Keratinocyte (primary cell): ENCODE results near the gene COL4A6.

Experiments
- EZH2 ChIP-seq: IDR thresholded peaks from one replicate; pipeline ENCODE4 v1.6.1; 2012; ENCODE audit warnings: inconsistent platforms, mild to moderate bottlenecking, low read length, moderate library complexity
- TF ChIP-seq, protein P1 (sequence below), 3 experiments: IDR thresholded peaks in 1 of 3; conservative IDR thresholded peaks in 1 of 3; optimal IDR thresholded peaks in 1 of 3; 2 replicates in 2 of 3; 3 replicates in 1 of 3; pipeline versions ENCODE3 to v1.5.1; 2011; ENCODE audit warnings: low read length in 3 of 3, mild to moderate bottlenecking in 3 of 3, moderate library complexity in 2 of 3, control low read depth in 1 of 3, inconsistent platforms in 1 of 3; ENCODE audit not compliant: insufficient read depth in 2 of 3; ENCODE audit errors: extremely low read depth in 1 of 3

DNA sequence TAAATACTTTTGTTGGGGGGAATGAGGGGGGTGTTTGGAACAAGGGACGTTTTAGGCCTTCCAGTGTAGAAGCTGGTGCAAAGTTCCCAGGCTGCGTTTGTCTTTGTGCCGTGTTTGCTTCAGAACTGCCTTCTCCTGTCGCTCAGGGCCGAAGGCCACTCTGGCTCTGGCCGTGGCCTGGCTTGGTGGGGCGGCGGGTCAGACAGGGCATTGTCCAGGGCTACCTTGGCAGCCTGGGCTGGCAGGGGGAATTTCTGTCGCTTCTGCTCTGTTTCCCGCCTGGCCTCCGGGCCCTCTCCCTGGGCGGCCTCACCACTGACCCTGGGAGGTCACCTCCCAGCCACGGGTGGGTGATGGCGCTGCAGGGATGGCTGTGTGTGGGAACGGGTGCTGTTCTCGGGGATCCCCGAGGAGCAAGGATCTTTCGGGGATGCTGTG is 140.0 kb downstream of the COL4A6 start:
- TF ChIP-seq EZH2: no peak
- TF ChIP-seq, protein P1, sequence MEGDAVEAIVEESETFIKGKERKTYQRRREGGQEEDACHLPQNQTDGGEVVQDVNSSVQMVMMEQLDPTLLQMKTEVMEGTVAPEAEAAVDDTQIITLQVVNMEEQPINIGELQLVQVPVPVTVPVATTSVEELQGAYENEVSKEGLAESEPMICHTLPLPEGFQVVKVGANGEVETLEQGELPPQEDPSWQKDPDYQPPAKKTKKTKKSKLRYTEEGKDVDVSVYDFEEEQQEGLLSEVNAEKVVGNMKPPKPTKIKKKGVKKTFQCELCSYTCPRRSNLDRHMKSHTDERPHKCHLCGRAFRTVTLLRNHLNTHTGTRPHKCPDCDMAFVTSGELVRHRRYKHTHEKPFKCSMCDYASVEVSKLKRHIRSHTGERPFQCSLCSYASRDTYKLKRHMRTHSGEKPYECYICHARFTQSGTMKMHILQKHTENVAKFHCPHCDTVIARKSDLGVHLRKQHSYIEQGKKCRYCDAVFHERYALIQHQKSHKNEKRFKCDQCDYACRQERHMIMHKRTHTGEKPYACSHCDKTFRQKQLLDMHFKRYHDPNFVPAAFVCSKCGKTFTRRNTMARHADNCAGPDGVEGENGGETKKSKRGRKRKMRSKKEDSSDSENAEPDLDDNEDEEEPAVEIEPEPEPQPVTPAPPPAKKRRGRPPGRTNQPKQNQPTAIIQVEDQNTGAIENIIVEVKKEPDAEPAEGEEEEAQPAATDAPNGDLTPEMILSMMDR (optimal IDR thresholded peaks at IDR 0.05 in 1 of 3, IDR thresholded peaks at IDR 0.05 in 1 of 3, conservative IDR thresholded peaks at IDR 0.05 in 1 of 3; ENCODE audit: extremely low read depth in 1 of 3, insufficient read depth in 2 of 3, low read length in 3 of 3): no peak
